Measurements from ENCODE around the gene SCGB1D4.
"Not testable (repeated sequence)": the region's sequence is repeated elsewhere in the genome, so short reads cannot be mapped to it uniquely, and the experiment has no call there.

The SCGB1D4 gene

DNA sequence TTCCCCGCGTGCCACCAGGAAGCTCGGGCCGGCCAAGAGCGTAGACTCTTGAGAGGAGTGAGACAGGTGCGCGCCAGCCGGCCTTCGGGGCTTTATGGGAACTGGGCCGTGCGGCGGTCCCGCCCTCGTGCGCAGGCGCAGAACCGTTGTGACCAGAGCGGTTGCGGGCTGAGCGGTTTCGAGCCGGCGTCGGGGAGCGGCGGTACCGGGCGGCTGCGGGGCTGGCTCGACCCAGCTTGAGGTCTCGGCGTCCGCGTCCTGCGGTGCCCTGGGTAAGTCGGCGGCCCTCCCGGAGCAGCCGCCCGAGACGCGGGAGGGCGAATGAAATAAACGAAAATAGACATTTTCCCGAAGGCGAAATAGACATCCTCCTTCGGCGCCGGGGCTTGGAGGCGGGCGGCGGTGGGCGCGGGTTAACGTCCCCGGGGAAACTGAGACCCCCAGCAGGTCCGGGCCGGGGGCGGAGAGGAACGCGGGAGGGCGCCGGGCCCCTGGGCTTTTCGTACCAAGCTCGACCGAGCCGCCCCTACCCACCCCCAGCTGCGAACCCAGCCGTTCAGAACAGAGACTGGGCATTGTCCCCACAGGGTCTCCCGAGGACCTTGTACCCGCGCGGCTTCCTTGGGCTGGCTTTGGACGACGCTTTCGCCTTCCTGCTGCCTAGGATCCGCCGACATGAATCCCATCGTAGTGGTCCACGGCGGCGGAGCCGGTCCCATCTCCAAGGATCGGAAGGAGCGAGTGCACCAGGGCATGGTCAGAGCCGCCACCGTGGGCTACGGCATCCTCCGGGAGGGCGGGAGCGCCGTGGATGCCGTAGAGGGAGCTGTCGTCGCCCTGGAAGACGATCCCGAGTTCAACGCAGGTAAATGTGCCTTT, 38.7 kb upstream of the SCGB1D4 start, which contains the start of gene ASRGL1:
Gene ASRGL1 (plus strand): TSS at position 146 of the 879 bp plus-strand sequence. CDS start 530 bp downstream, at position 676.
- DNase-seq (ENCODE audit: low read depth), result peak; percentile 18
- peak within 1 kb of the TSS; percentile 56 for H3K4me3 ChIP-seq (ENCODE audit: low read depth, low read length)
- TF ChIP-seq, protein P1, sequence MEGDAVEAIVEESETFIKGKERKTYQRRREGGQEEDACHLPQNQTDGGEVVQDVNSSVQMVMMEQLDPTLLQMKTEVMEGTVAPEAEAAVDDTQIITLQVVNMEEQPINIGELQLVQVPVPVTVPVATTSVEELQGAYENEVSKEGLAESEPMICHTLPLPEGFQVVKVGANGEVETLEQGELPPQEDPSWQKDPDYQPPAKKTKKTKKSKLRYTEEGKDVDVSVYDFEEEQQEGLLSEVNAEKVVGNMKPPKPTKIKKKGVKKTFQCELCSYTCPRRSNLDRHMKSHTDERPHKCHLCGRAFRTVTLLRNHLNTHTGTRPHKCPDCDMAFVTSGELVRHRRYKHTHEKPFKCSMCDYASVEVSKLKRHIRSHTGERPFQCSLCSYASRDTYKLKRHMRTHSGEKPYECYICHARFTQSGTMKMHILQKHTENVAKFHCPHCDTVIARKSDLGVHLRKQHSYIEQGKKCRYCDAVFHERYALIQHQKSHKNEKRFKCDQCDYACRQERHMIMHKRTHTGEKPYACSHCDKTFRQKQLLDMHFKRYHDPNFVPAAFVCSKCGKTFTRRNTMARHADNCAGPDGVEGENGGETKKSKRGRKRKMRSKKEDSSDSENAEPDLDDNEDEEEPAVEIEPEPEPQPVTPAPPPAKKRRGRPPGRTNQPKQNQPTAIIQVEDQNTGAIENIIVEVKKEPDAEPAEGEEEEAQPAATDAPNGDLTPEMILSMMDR (IDR thresholded peaks at IDR 0.05; ENCODE audit: low read depth, low read length, missing control alignments), result no peak

DNA sequence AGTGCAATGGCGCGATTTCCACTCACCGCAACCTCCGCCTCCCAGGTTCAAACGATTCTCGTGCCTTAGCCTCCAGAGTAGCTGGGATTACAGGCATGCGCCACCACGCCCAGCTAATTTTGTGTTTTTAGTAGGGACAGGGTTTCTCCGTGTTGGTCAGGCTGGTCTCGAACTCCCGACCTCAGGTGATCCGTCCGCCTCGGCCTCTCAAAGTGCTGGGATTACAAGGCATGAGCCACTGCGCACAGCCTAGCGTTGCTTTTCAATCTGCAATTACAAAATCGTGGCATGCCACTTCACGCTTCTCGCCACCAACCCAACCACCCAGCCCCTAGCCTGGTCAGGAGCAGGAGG, 38.1 kb upstream of the SCGB1D4 start:
- peak overlapping the region; percentile 56 for H3K4me3 ChIP-seq (ENCODE audit: low read depth, low read length)
- DNase-seq (ENCODE audit: low read depth), result not testable (repeated sequence)

GRCh38 chr11:62333768-62334167, 34.9 kb upstream of the SCGB1D4 start:
- no peak overlapping the region for H3K4me3 ChIP-seq (ENCODE audit: low read depth, low read length)
- TF ChIP-seq, protein P1 (IDR thresholded peaks at IDR 0.05; ENCODE audit: low read depth, low read length, missing control alignments), result no peak
- no peak for DNase-seq (ENCODE audit: low read depth)

GRCh38 chr11:62331264-62331663, 32.4 kb upstream of the SCGB1D4 start:
- H3K4me3 ChIP-seq (ENCODE audit: low read depth, low read length); DNase-seq (ENCODE audit: low read depth): not testable (repeated sequence)

DNA sequence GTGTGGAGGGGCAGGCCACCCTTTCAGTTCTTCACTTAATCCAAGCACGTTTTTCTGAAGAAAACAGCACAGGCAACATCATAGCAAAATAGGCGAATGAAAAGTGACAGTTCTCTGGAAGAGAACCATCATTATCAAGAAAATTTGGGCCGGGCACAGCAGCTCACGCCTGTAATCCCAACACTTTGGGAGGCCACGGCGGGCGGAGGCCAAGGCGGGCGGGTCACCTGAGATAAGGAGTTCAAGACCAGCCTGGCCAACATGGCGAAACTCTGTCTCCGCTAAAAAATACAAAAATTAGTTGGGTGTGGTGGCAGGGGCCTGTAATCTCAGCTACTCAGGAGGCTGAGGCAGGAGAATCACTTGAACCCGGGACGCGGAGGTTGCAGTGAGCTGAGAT, 28.7 kb upstream of the SCGB1D4 start:
- not testable (repeated sequence) for DNase-seq (ENCODE audit: low read depth); H3K4me3 ChIP-seq (ENCODE audit: low read depth, low read length)

DNA sequence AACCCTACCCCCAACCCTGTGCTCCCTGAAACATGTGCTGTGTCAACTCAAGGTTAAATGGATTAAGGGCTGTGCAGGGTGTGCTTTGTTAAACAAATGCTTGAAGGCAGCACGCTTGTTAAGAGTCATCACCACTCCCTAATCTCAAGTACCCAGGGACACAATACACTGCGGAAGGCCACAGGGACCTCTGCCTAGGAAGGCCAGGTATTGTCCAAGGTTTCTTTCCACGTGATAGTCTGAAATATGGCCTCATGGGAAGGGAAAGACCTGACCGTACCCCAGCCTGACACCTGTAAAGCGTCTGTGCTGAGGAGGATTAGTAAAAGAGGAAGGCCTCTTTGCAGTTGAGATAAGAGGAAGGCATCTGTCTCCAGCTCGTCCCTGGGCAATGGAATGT, 27.8 kb upstream of the SCGB1D4 start:
- not testable (repeated sequence) for DNase-seq (ENCODE audit: low read depth); H3K4me3 ChIP-seq (ENCODE audit: low read depth, low read length)

DNA sequence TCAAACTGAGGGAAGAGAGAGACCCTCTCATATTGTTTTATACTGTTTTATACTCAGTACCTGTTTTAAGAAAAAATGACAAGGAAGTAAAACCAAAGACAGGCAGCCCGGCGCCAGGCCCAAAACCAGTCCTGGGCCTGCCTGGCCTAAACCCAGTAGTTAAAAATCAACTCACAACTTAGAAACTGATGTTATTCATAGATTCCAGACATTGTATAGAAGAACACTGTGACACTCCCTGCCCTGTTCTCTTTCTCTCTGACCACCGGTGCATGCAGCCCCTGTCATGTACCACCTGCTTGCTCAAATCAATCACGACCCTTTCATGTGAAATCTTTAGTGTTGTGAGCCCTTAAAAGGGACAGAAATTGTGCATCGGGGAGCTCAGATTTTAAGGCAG, 26.9 kb upstream of the SCGB1D4 start:
- DNase-seq (ENCODE audit: low read depth); H3K4me3 ChIP-seq (ENCODE audit: low read depth, low read length): not testable (repeated sequence)

DNA sequence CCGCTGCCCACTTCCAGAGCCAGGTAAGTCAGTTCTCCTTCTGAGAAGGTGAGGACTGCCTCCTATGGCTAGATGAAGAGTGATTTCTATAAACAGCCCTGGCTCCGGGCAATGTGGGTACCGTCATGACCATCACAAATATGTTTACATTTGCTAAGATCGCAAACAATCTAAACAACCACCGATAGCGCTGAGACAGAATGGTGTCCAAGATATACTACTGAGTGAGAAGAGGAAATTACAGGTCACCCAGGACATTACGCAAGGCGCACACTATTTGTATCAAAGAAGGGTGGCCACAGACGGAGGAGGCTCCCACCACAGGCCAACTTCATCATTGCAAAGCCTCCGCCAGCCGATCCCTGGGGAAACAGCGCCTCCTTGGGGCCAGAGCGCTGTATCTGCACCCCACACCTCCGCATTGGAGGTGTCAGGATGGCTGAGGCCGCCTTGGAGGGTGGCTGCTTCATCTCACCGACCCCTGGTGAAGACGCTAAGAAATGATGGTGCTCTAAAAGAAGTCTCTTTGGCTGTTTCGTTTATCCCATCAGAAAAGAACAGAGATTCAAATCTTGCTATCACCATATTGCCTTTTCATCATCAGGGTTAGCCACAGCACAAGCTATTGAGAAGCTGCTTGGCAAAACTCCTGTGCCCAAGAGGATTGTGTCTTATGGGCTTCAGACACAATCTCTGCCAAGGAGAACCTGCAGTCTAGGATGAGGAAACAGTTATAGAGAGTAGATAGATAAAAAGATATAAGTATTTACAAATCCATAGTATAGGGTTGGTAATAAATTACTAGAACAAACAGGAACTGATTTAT, 26.1 kb upstream of the SCGB1D4 start:
- TF ChIP-seq, protein P1 (IDR thresholded peaks at IDR 0.05; ENCODE audit: low read depth, low read length, missing control alignments), result peak; percentile 91
- no peak for DNase-seq (ENCODE audit: low read depth)
- H3K4me3 ChIP-seq (ENCODE audit: low read depth, low read length), result no peak overlapping the region

DNA sequence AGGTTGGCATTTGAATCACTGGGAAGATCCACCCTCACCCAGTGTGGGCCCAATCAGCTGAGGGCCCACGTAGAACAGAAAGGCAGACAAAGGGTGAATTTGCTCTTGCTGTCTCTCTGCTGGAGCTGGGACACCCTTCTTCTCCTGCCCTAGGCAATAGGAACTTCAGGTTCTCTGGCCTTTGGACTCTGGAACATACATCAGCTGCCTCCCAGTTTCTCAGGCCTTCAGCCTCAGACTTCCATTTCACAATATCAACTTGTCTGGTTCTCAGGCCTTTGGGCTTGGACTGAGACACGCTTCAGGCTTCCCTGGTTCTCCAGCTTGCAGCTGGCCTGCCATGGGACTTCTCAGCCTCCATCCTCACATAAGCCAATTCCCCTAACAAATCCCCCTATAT, 23.6 kb upstream of the SCGB1D4 start:
- no peak overlapping the region for H3K4me3 ChIP-seq (ENCODE audit: low read depth, low read length)
- TF ChIP-seq, protein P1 (IDR thresholded peaks at IDR 0.05; ENCODE audit: low read depth, low read length, missing control alignments), result no peak
- no peak for DNase-seq (ENCODE audit: low read depth)
